K562 (cell line): ENCODE measurements around the gene CFHR4. TPM values are rescaled to one million over a fixed set of nuclear protein-coding genes. Genes with fewer than 3 reads are reported as not detected.

ENCODE experiments used
- ATAC-seq: fragments of 200-7000 bp; cut with Tn5 transposase; 3 replicates; pipeline ENCODE4 v1.9.1; 2020; ENCODE audit warnings: moderate library complexity
- BruUV-seq: library from RNA; stranded (reverse); fragments of 400-500 nt; replicated peaks from 2 replicates; lab custom pipeline; 2021; lab: Mats Ljungman, UMichigan
- CTCF ChIA-PET: fragments of 300-600 bp; formaldehyde crosslinking; extraction: SDS; loops from one replicate; lab custom pipeline; 2021; ENCODE audit warnings: low intra/inter-chr PET ratio; lab: Yijun Ruan, JAX
- POLR2A ChIA-PET: fragments of 300-600, 350-650 bp; sonication (Branson Sonifier 250); formaldehyde crosslinking; extraction: SDS; loops from one replicate; lab custom pipeline; 2021; ENCODE audit warnings: antibody characterized with exemption, inconsistent platforms; lab: Yijun Ruan, JAX
- DNase-seq, 4 experiments: peaks; one replicate each; pipeline versions ENCODE4 v3.0.0 to v3.0.0-alpha.2; 2011 to 2018; ENCODE audit warnings: low spot score in 3 of 4, mixed read lengths in 3 of 4; ENCODE audit errors: extremely low read depth in 1 of 4
- FAIRE-seq: peaks from 2 replicates; lab custom pipeline; 2011; peaks lifted over from hg19 to GRCh38; lab: Jason Lieb, UNC
- H2AFZ ChIP-seq: 2 replicates; pipeline ENCODE4 v1.6.0; 2011; ENCODE audit warnings: low read depth, low read length, control low read depth, inconsistent platforms
- H3K27ac ChIP-seq: fragments of 200-600 bp; 3 replicates; pipeline ENCODE4 v1.8.0; 2011; ENCODE audit warnings: low read depth, mild to moderate bottlenecking, control low read depth, inconsistent platforms, low read length, moderate library complexity, mixed read lengths; ENCODE audit errors: extremely low read depth
- H3K27me3 ChIP-seq, 2 experiments: fragments of 300-600 bp in 1 of 2; 2 replicates in 1 of 2; 3 replicates in 1 of 2; pipeline versions ENCODE4 v1.6.0 to v1.8.0; 2011; ENCODE audit warnings: inconsistent platforms in 2 of 2, low read length in 2 of 2, mild to moderate bottlenecking in 1 of 2, mixed read lengths in 1 of 2, moderate library complexity in 1 of 2; ENCODE audit not compliant: control insufficient read depth in 2 of 2, insufficient read depth in 2 of 2
- H3K36me3 ChIP-seq: fragments of 300-600 bp; 3 replicates; pipeline ENCODE4 v1.8.0; 2011; ENCODE audit warnings: mild to moderate bottlenecking, low read length, inconsistent platforms; ENCODE audit not compliant: control insufficient read depth, insufficient read depth
- H3K4me1 ChIP-seq, 2 experiments: fragments of 200-600 bp in 1 of 2; replicated peaks in 1 of 2; 2 replicates in 1 of 2; 3 replicates in 1 of 2; pipeline versions ENCODE4 v1.5.1 to v1.8.0; 2011; ENCODE audit warnings: inconsistent platforms in 2 of 2, low read length in 2 of 2, mild to moderate bottlenecking in 1 of 2, mixed read lengths in 1 of 2, moderate library complexity in 1 of 2; ENCODE audit not compliant: control insufficient read depth in 2 of 2, insufficient read depth in 2 of 2
- H3K4me2 ChIP-seq: 2 replicates; pipeline ENCODE4 v1.6.1; 2011; ENCODE audit warnings: low read length, control low read depth, inconsistent platforms, mixed read lengths; ENCODE audit not compliant: insufficient read depth
- H3K4me3 ChIP-seq: fragments of 200-600 bp; sonication (generic), shearing (Covaris generic); 2 replicates; pipeline ENCODE4 v1.5.1; 2016; ENCODE audit warnings: control low read depth, inconsistent platforms
- H3K79me2 ChIP-seq: fragments of 200-600 bp; 3 replicates; pipeline ENCODE4 v1.8.0; 2011; ENCODE audit warnings: low read length, inconsistent platforms; ENCODE audit not compliant: control insufficient read depth, insufficient read depth
- H3K9ac ChIP-seq, 2 experiments: 2 replicates each; pipeline versions ENCODE4 v1.6.0 to v1.6.1; 2011; ENCODE audit warnings: low read depth in 2 of 2, low read length in 2 of 2, control low read depth in 1 of 2, inconsistent platforms in 1 of 2, mild to moderate bottlenecking in 1 of 2, mixed read lengths in 1 of 2; ENCODE audit not compliant: insufficient read depth in 1 of 2
- H3K9me1 ChIP-seq: one replicate; pipeline ENCODE4 v1.6.0; 2011; ENCODE audit warnings: inconsistent platforms, mild to moderate bottlenecking, low read length, moderate library complexity; ENCODE audit not compliant: control insufficient read depth, insufficient read depth
- H3K9me3 ChIP-seq: replicated peaks from 2 replicates; pipeline ENCODE4 v1.5.1; 2011; ENCODE audit warnings: low read depth, low read length, inconsistent platforms; ENCODE audit not compliant: control insufficient read depth, insufficient read depth
- H4K20me1 ChIP-seq: replicated peaks from 2 replicates; pipeline ENCODE4 v1.6.1; 2011; ENCODE audit warnings: low read length, inconsistent platforms, mixed read lengths; ENCODE audit not compliant: control insufficient read depth, insufficient read depth
- CBFA2T2 ChIP-seq: fragments of 450-650 bp; conservative IDR thresholded peaks from 2 replicates; pipeline ENCODE4 v1.6.1; 2017; ENCODE audit warnings: mild to moderate bottlenecking
- CREB3L1 ChIP-seq: fragments of 450-650 bp; IDR thresholded peaks from 2 replicates; pipeline ENCODE4 v1.6.1; 2014; ENCODE audit warnings: low read depth, mild to moderate bottlenecking, moderate library complexity, borderline replicate concordance
- ELF2 ChIP-seq: fragments of 250-450 bp; sonication (Bioruptor Pico); IDR thresholded peaks from 2 replicates; pipeline ENCODE4 v1.5.0; 2021; ENCODE audit warnings: mild to moderate bottlenecking
- EP400 ChIP-seq: fragments of 450-650 bp; IDR thresholded peaks from 2 replicates; pipeline ENCODE4 v1.6.1; 2017; ENCODE audit warnings: antibody characterized with exemption, mild to moderate bottlenecking, moderate library complexity
- MAX ChIP-seq: sonication (generic); formaldehyde crosslinking; IDR thresholded peaks from 2 replicates; pipeline ENCODE4 v1.9.0; 2022; ENCODE audit warnings: mild to moderate bottlenecking, missing genetic modification reagents
- RAD51 ChIP-seq: fragments of 450-650 bp; IDR thresholded peaks from 2 replicates; pipeline ENCODE4 v1.7.1; 2016; ENCODE audit warnings: low read depth, mild to moderate bottlenecking, borderline replicate concordance
- RBM17 ChIP-seq: fragments of 200-400 bp; formaldehyde crosslinking; IDR thresholded peaks from 2 replicates; pipeline ENCODE4 v1.6.1; 2017; ENCODE audit warnings: low read depth, mild to moderate bottlenecking, low read length, borderline replicate concordance
- TFE3 ChIP-seq: fragments of 450-650 bp; formaldehyde crosslinking; IDR thresholded peaks from 2 replicates; pipeline ENCODE4 v1.4.0; 2020; ENCODE audit warnings: mild to moderate bottlenecking, mixed read lengths
- USF1 ChIP-seq: sonication (generic); formaldehyde crosslinking; IDR thresholded peaks from 2 replicates; pipeline ENCODE4 v1.9.0; 2022; ENCODE audit warnings: mild to moderate bottlenecking, missing genetic modification reagents
- YY1 ChIP-seq, 3 experiments: IDR thresholded peaks; 2 replicates each; pipeline ENCODE4 v1.6.1; 2011; ENCODE audit warnings: low read length in 2 of 3, mild to moderate bottlenecking in 2 of 3, moderate library complexity in 2 of 3, borderline replicate concordance in 1 of 3, control low read depth in 1 of 3, low read depth in 1 of 3; ENCODE audit not compliant: insufficient read depth in 3 of 3, insufficient replicate concordance in 2 of 3, control insufficient read depth in 1 of 3, insufficient read length in 1 of 3; ENCODE audit errors: extremely low read depth in 1 of 3
- WGBS: fragments of 100-300 bp; shearing (Covaris generic); methylation state at CpG from one replicate; pipeline ENCODE4 v1.1.6; 2016; ENCODE audit warnings: low coverage, mixed read lengths; ENCODE audit not compliant: insufficient coverage; ENCODE audit errors: missing lambda C conversion rate; 5-methylcytosine and 5-hydroxymethylcytosine counted together
- in situ Hi-C: fragments of 300-500 bp; cut with MboI; formaldehyde crosslinking; loops from 4 replicates; pipeline ENCODE4 v1.15.0; 2018; ENCODE audit warnings: inconsistent platforms, mixed read lengths
- intact Hi-C: fragments of 100-400 bp; cut with micrococcal nuclease; formaldehyde crosslinking; loops from 2 replicates; pipeline ENCODE4 v1.14.2; 2022
- polyA plus RNA-seq, 8 experiments: library from polyadenylated mRNA; depleted of rRNA in 4 of 8; stranded (reverse) in 5 of 8; unstranded in 3 of 8; fragments of >200 nt; fragmentation: Nextera tagmentation in 2 of 8; fragmentation: Illumina TruSeq in 1 of 8; extraction: Ambion mirVana in 2 of 8; extraction: Trizol in 1 of 8; gene quantifications; 2 replicates each; pipeline versions ENCODE4 v1.2.1 to v1.2.3, GENCODE V29; 2011 to 2014; ENCODE audit warnings: inconsistent platforms in 1 of 8, missing spikeins in 1 of 8
- total RNA-seq, 7 experiments: library from RNA; depleted of rRNA in 6 of 7; stranded (reverse); fragments of >200 nt in 6 of 7; fragmentation: Illumina TruSeq in 2 of 7; extraction: Trizol in 2 of 7; gene quantifications; 2 replicates each; pipeline versions ENCODE4 v1.2.1 to v1.2.3, GENCODE V29; 2011 to 2021; ENCODE audit warnings: low replicate concordance in 1 of 7

Gene CFHR4
- total and polyA plus RNA-seq, 9 of the 15 experiments (the other 6 are each of a cell fraction or from before 2014, with no cell fraction given) = 0.04 to 0.13 TPM; not detected in 7

- Histone ChIP-seq H3K9me3 (no peaks in the 10 kb centered on the region), H3K4me3 (no peak overlapping the region), H3K9ac (no peak overlapping the region), H2AFZ (no peak overlapping the region), H3K27ac (no peak overlapping the region), H3K27me3 (no peaks in the 10 kb centered on the region), H3K36me3 (no peaks in the 10 kb centered on the region), H3K9me1 (no peaks in the 10 kb centered on the region), H3K4me1 (no peaks in the 10 kb centered on the region), H3K79me2 (no peaks in the 10 kb centered on the region), H3K4me2 (no peak overlapping the region), H4K20me1 (no peaks in the 10 kb centered on the region)
- DNase-seq (no peak), FAIRE-seq (peak; percentile 35), ATAC-seq (no peak)
- intact Hi-C loops = loop anchor here (5.0 kb wide), 1 partner anchor 115 kb away; no protein-coding TSS in a partner anchor
- no TSS peak for BruUV-seq
- in situ Hi-C loops = no loop called here
- ChIA-PET CTCF (no interaction called here), POLR2A (no interaction called here)
- 10% methylated on average over 2 of the region's 2 CpGs for WGBS
- no peak for TF ChIP-seq RBM17
- TF ChIP-seq CBFA2T2 = 0 out of 2 replicates have a peak, but pooled peaks have one; percentile 7
- peak; percentile 88 for TF ChIP-seq TFE3 (CRISPR knock-in tag)
- TF ChIP-seq RAD51 = peak; percentile 57
Observed at GRCh38 chr1:196857188-196857587, 30.7 kb upstream of the CFHR4 start.

- no peaks in the 10 kb centered on the region for H3K9me3 ChIP-seq
- TF ChIP-seq YY1 (IDR thresholded peaks at IDR 0.05; ENCODE audit: borderline replicate concordance in 1 of 3, control insufficient read depth in 1 of 3, extremely low read depth in 1 of 3, insufficient read depth in 3 of 3, insufficient read length in 1 of 3, insufficient replicate concordance in 2 of 3, low read depth in 1 of 3, low read length in 2 of 3) = peak in 1 of 3 experiments; percentile 80
- peak; percentile 29; the same call in 1 of the 2 replicates for TF ChIP-seq MAX (CRISPR knock-in tag)
- 0 out of 2 replicates have a peak, but pooled peaks have one; percentile 16 for TF ChIP-seq EP400
- no peak for TF ChIP-seq ELF2 (CRISPR knock-in tag)
- peak; percentile 28; the same call in 1 of the 2 replicates for TF ChIP-seq CREB3L1
- TF ChIP-seq USF1 = 0 out of 2 replicates have a peak, but pooled peaks have one; percentile 18
Observed at GRCh38 chr1:196858811-196859210, 29.0 kb upstream of the CFHR4 start.

More at GRCh38 chr1:196858811-196859210, 29.0 kb upstream of the CFHR4 start:
- Histone ChIP-seq H2AFZ (peak overlapping the region; percentile 69), H4K20me1 (no peaks in the 10 kb centered on the region), H3K79me2 (no peaks in the 10 kb centered on the region), H3K4me1 (no peaks in the 10 kb centered on the region), H3K9me1 (no peaks in the 10 kb centered on the region), H3K27ac (no peak overlapping the region; the same call in 2 of the 3 replicates), H3K4me3 (no peak overlapping the region), H3K9ac (no peak overlapping the region), H3K36me3 (no peaks in the 10 kb centered on the region), H3K4me2 (peak overlapping the region; percentile 36; the same call in 1 of the 2 replicates), H3K27me3 (no peaks in the 10 kb centered on the region)
- in situ Hi-C loops (no loop called here), intact Hi-C loops (loop anchor here (5.0 kb wide), 1 partner anchor 117 kb away; no protein-coding TSS in a partner anchor)
- ChIA-PET CTCF (no interaction called here), POLR2A (no interaction called here)
- BruUV-seq = no TSS peak
- DNase-seq (peak in 1 of 4 experiments; percentile 45), ATAC-seq (peak; percentile 71), FAIRE-seq (no peak)
- 2% methylated on average over 3 of the region's 3 CpGs for WGBS
